HG03175 (cell line): ENCODE measurements around the gene TSPAN14.

Experiments used
- ATAC-seq: cut with Tn5 transposase; IDR thresholded peaks from one replicate; pipeline ENCODE4 v1.9.1; 2021; ENCODE audit warnings: mild to moderate bottlenecking, moderate library complexity; ENCODE audit not compliant: unreplicated experiment

The TSPAN14 gene

DNA sequence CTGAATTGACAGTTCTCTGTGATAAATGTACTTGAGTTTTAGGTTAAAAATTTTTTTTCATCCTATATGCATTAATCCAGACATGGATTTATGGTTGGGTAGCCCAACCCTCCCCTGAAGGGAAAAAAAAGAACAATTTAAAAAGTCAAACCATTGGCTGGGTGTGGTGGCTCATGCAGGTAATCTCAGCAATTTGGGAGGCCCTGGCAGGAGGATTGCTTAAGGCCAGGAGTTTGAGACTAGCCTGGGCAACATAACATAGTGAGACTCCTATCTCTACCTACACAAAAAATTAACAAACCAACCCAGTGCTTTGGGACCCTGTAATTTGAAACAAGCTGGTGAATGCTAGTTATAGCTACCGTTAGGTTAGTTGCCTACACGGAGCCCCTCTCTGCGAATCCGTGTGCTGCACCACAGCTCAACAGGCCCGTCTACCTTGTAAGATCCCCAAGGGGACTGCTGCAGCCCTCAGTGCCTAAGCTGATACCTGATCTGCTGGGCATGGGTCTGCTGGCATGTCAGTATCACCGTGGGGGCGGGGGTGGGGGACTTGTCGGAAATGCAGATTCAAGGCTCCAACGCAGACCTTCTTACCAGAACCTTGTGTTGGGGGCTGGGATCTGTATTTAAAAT, 32.8 kb downstream of the TSPAN14 start:
- ATAC-seq = no peak

DNA sequence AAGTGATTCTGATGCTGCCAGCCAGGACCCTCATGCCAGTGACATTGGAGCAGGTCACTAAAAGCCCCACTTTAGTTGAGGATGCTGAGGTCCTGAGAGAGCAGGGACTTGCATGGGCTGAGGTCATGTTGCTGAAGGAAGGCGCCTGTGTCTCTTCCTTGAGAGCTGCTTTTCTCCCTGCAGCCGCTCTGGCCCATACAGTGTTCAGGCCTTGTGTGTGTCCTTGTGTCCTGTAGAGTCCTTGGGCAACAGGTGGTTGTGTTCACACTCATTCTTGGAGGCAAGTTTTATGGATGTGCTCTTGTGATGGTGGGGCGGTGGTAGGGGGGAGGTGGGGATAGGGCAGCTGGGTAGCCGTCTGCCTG, 33.3 kb downstream of the TSPAN14 start:
- no peak for ATAC-seq

DNA sequence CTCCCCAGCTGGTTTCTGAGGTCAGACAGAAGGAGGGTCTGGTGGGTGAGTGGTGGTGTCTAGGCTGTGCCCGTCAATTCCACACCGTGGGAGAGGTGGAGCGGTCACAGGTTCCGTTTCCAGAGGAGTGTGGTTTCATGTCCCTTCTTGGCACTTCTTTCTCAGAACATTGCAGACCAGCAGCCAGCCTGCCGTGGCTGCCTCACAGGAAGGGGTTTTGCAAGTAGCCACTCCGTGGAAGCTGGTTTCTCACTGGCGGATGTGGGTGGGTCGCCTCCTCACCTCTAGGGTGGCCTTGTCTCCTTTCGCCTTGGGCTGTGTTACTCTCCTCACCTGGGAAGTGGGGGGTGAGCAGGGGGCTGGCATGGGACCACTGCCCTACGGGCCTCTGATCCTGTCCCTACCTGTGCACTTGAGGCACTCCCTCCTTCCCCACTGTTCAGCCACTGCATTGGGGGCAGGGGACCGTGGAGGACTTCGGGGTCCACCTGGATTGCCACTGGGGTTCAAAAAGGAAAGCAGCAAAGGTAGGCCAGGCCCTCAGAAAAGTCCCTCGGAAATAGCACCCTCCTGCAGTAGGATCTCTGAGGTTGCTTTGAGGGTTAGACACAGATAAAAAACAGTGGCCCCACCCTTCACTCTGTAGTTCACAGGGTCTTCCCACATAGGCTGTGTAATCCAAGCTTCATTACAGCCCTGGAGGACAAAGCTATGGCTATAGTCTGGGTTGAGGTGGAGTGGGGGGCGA, 33.9 kb downstream of the TSPAN14 start:
- ATAC-seq = no peak

DNA sequence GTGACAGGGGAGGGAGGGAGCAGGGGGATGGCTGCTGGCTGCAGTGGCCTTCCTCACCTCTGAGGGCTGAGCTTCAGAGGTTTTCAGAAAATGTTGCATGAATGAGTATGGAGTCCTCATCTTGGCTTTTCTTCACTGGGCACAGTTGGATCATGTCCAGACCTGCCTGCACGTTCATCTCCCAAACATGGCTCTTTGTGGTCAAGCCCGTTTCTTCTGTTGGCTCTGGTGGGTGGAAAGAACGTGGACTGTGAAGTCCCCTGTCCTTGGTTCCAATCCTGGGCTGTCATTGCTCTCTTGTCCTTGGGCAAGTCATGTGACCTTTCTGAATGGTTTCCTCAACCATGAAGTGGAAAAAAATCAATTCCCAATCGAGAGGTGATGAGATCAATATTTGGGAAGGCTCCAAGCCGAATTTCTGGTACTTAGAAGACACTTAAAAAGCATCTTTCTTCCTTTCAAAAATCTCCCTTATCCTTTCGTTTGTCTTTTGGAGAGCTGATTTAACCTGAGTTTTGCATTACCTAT, 34.5 kb downstream of the TSPAN14 start:
- no peak for ATAC-seq

DNA sequence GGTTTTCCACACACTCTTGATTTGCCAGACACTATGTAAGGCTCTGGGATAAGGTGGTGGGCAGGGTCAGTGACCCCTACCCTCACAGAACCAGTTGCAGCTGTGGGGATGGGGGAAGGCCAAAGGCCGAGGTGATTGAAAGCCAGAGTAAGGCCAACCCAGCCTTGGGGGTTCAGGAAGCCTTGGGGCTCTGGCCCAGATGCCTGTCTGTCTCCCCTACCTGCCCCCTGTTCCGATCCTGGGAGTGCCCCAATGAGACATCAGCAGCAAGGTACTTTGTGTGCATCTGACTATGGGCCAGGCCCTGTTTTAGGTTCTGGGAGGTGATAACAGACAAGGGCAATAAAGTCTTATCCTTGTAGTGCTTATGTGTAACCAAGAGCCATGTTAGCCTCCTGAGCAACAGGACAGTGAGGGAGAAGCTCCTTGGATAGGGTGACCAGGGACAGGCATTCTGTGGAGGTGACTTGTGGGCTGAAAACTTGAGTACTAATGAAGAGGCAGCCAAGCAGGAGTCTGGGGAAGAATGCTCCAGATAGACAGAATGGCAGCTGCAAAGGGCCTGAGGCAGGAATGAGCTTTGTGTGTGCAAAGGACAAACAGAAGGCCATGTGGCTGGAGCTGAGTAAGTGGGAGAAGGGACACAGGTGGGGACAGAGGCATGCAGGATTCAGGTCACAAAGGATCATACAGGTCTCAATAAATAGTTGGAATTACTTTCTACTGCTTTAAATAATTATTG, 35.4 kb downstream of the TSPAN14 start:
- ATAC-seq = no peak

DNA sequence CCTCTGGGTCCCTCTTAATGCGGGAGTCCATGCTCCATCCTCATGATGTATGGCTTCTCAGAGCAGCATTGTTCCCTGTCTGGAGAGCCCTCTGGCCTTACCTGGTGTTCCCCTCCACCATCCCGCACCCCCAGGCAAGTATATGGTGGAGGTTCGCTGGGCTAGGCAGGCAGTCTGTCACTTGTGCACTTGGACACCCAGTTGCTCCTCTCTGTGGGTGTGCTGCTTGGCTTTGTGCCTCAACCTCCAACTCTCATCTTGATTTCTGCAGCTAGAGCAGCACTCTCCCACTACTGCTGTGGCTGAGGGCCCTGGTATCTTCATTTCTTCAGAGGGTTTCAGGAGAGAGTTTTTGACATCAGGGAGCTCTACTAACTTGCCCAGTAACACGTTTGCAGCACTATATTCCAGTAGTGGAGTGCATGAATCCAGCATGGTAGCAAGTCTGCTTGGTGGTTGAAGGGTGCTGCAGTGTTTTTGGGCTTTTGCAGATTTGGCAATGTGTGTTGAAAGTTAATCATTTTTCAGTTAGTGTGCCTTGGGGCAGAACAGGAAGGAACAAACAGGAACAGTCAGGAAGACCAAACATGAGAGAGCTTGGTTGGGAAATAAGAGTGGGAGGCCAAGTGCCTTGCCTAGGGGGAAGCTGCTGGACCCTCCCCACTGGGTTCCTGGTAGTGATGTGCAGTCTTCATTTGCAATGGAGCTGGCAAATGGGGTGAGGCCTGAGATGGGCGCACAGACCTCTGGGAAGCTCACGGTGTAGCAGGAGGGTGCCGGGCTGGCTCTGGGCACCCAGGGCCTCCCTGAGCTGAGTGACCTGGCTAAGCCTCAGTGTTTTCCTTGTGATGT, 37.4 kb downstream of the TSPAN14 start:
- ATAC-seq = no peak

DNA sequence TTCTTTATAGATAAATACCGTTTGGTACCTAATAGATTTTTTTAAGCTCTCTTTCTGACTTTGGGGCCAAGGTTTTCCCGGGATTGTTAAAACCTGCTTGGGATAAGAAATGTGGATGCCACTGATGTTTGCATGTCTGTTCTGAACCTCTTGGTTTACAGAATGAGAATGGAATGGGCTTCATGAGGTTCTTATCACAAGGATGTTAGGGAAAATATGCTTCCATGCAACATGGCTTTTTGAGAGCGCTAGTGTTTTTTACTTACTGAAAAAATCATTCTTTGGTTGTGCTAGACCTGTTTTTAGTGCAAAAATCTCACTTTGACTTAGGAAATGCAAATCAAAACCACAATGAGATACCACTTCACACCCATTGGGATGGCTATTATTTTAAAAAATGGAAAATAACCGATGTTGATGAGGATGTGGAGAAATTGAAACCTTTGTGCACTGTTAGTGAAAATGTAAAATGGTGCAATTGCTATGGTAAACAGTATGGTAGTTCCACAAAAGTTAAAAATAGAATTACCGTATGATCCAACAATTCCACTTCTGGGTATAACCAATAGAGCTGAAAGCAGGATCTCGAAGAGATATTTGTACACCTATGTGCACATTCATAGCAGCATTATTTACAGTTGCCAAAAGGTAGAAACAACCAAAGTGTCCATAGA, 38.9 kb downstream of the TSPAN14 start:
- ATAC-seq = peak; percentile 12

DNA sequence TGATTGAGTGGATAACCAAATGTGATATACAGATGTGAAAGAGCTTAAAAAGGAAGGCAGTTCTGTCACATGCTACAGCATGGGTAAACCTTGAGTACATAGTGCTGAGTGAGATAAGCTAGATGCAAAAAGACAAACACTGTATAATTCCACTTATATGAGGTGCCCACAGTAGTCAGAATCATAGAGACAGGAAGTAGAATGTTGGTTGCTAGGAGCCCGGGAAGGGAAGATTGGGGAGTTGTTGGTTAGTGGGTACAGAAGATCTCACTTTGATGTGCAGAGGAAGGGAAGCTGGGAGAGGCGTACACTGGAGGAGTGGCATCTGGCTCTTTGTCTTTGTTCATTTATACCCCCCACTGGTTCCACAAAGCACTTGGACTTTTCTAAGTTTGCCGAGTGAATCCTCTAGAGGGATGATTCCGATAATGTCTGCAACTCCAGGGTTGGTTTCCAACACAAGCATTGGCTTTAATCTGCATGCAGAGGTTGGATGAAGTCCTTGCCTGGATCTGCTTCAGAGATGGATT, 39.5 kb downstream of the TSPAN14 start:
- peak; percentile 55 for ATAC-seq

DNA sequence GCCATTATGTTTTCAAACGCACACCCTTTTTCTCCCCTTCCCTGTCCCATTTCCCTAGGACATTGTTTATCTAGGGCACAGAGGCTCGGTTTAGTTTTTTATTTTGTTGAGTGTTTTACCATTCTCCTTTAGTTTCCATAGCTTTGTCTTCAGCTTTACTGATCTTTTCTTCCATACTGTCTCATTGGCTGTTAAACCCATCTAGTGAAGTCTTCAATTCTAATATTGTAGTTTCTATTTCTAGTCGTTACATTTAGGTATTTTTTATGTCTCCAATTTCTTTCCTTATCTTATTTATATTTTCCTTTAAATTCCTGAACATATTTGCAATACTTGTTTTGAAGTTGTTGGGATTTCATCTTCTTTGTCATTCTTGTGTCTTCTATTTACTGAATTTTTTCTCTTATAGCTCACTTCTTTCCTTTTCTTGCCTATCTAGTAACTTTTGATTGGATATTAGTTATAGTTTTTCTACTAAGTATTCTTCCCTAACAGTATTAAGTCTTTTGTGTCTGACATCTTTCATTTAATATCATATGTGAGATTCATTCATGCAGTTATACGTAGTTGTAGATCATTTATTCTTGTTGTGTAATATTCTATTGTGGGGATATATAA, 42.6 kb downstream of the TSPAN14 start:
- ATAC-seq = no peak

DNA sequence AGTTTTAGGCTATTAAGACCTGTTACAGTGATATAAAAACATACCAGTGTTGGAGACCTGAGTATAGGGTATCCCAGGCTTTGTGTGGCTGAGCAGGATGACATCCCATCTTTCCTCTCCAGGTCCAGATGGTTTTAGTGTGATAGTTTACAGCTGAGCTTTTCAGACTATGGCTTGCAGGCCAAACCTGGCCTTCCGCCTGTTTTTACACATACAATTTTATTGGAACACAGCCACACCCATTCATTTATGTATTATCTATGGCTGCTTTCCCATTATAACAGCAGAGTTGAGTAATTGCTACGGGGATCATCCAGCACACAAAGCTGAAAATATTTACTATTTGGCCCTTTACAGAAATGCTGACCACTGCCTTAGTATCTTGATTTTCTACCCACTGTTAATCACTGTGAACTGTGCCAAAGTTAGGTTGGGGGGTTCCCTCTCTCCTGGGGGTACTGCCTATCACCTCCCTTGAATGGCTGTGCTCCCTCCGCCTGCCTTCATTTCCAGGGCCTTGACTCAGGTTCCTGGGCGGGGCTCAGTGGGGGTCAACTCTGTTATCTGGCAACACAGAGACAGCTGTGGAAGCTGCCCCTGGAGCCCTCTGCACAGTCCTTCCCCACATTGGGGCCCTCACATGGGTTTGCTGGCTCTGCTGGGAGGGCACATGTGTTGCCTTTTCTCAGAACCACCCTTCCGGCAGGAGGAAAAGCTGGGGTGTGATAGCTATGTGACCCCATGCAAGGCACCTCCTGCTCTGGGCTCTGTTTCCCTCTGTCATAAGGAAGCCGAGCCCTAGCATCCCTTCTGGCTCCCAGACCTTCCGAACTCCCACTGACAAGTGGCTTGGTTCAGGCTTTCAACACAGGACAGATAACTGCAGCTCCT, 43.3 kb downstream of the TSPAN14 start:
- no peak for ATAC-seq

DNA sequence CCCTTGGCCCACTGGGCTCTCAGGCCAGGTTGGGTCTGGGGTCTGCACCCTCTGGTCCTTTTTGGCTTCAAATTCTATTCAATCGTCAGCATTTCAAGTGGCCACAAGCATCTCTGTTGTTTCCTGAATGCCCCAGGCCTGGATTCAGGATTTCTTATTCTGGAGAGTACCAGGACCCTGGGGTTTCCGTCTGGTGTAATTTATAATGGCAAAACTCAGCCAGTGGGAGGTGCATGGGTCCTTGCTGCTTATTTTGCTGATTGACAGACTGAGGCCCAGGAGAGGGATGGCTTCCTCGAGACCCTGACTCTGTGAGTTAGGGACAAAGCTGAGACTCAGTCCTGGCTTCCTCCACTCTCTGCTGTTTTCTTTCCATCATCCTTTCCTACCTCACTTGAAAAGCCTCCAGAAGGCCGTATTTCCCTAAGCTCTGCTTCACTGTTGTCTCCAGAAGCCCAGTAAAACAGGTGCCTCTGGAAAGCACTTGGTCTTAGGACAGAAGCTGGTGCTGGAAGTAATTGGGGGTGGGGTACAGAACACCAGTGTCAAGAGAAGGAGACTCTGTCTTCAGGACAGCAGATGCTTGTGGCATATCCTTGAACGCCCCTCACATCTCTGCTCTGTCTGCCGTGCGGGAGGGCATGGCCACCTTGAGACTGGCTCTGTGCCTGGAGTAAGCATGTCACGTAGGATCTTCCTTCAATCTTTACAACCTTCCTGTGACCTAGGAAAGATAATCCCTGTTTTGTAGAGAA, 44.1 kb downstream of the TSPAN14 start:
- ATAC-seq = no peak

DNA sequence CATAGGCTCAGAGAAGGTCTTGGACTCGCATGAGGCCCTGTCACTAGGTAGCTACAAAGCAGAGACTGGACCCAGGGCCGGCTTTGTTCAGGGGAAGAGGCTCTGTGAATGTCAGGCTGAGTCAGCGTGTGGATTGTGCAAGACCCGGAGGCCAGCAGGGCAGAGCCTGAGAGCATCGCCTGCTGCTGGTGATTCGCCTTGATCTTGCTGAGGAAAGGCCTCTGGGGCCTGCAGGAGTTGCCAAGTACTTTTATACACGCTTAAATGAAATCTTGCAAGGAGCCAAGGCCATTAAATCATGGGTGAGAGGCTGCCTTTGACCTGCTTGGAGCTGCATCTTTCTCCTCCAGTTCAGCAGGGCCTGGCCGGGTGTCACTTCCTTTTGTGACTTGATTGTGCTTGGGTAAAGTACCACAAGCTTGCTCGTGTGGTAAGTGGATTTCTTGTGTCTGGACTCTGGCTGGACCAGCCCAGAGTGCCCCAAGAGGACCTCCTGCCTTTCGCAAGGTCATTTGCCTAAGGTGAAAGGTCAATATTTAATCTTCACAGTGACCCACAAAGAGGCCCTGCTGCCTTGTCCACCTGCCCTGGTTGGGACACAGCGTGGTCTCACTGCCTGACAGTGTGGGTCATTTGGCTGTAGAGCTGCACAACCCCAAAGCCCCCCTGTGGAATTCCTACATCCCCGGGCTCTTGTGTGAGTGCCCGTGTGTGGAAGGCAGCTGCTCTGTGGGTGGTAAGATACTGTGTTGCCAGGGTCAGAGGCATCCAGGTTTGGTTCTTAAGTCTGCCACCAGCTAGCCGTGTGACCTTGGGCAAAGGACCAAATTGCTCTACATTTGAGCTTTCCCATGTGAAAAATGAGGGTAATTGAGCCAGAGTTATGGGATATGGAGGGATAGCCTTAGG, 45.0 kb downstream of the TSPAN14 start:
- ATAC-seq = no peak

DNA sequence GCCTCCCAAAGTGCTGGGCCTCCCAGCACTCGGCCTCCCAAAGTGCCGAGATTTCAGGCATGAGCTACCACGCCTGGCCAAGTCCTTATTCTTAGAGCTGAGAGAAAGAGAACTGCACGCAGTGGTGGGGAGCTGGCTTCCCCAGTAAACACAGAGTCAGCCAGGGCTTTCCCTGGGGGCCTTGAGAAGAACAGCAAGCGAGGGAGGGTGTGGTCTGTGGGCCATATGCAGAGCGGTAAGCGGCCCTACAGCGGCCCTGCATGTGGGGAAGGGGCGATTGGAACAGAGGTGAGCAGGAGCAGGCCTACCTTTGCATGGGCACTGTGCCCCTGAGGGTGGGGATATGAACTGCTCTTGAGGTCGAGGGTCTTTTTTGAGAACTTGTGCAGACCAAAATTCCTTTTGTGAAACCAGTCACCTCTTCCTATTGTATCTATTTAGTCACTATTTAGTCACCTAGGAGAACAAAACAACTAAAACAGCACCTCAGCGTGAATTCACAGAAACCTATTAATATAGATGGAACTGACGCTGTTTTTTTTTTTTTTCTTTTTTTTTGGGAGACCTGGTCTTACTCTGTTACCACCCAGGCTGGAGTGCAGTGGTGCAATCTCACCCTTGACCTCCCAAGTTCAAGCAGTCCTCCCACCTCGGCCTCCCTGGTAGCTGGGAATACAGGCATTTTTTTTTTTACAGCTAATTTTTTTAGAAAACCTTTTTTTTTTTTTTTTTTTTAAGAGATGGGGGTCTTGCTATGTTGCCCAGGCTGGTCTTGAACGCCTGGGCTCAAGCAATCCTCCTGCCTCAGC, 46.7 kb downstream of the TSPAN14 start:
- peak; percentile 58 for ATAC-seq

DNA sequence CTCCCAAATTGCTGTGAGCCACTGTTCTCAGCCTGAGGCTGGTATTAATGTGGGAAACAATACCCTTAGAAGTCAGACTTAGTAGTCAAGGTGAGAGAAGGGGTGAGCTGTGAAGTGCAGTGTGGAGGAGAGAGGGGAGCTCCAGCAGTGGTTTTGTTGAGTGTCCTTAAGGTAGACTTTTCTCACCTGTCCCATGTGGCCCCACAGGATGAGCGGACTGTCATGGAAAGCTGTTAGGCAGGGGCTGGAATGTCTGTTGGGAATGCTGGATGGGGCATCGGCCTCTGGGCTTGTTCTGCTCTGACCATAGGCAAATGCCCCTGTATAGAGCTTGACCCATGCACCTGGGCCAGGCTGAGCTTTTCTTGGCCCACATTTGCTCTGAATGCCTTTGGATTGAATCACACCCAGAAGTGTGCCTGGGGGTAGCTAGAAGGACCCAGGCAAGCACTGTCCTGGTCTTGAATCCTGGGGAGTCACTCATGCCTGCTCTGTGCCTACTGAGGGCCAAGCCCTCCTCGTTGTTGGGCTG, 47.3 kb downstream of the TSPAN14 start:
- no peak for ATAC-seq

DNA sequence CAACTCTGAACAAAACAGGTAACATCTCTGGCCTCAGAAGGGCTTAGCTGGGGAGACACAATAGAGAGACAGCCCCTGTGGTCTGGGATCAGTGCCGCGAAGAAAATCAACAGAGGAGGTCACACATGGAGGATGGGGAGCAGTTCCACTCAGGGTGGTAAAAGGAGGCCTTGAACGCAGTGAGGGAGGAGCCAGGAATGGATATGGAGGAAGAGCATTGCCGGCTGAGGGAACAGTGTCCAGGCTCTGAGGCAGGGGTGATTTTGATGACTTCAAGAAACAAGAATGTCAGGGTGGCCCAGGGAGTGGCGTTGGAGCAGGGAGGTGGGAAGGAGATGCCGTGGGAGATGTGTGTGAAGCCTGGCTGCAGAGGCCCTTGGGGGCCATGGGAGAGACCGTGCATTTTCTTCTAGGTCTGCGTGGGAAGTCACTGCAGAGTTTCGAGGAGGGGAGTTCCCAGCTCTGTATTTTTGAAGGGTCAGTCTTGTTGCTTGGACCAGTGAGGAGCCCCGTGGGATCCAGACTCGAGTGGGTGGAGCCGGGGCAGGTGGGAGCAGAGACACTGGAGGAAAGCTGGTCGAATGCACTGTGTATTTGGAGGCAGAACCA, 47.9 kb downstream of the TSPAN14 start:
- ATAC-seq = no peak
